ENCODE results near the gene LDAH. TPM values are rescaled to one million over a fixed set of nuclear protein-coding genes. Genes with fewer than 3 reads are reported as not detected.

Gene LDAH
- total RNA-seq, 1 donor from 2014 or later = 28.0 TPM

- H3K27ac Mint-ChIP-seq (ENCODE audit: unreplicated experiment) = no peak overlapping the region
- DNase-seq (ENCODE audit: extremely low spot score, unreplicated experiment) = no peak
- H3K27me3 Mint-ChIP-seq (ENCODE audit: unreplicated experiment) = no peaks in the 10 kb centered on the region
- H3K4me1 Mint-ChIP-seq (ENCODE audit: unreplicated experiment) = no peaks in the 10 kb centered on the region
- no peaks in the 10 kb centered on the region for H3K9me3 Mint-ChIP-seq (ENCODE audit: unreplicated experiment)
- no peak overlapping the region for H3K4me3 Mint-ChIP-seq (ENCODE audit: unreplicated experiment)
- H3K36me3 Mint-ChIP-seq (ENCODE audit: unreplicated experiment) = peaks cover 4% of the 10 kb centered on the region
- TF ChIP-seq CTCF (IDR thresholded peaks at IDR 0.05) = no peak
Measured at GRCh38 chr2:20815216-20815615, 7.7 kb downstream of the LDAH start.

GRCh38 chr2:20812779-20813178, 10.1 kb downstream of the LDAH start:
- H3K4me3 Mint-ChIP-seq (ENCODE audit: unreplicated experiment) = no peak overlapping the region
- no peak overlapping the region for H3K27ac Mint-ChIP-seq (ENCODE audit: unreplicated experiment)
- H3K36me3 Mint-ChIP-seq (ENCODE audit: unreplicated experiment) = peaks cover 4% of the 10 kb centered on the region
- TF ChIP-seq CTCF (IDR thresholded peaks at IDR 0.05) = no peak
- H3K9me3 Mint-ChIP-seq (ENCODE audit: unreplicated experiment) = no peaks in the 10 kb centered on the region
- DNase-seq (ENCODE audit: extremely low spot score, unreplicated experiment) = no peak
- no peaks in the 10 kb centered on the region for H3K27me3 Mint-ChIP-seq (ENCODE audit: unreplicated experiment)
- H3K4me1 Mint-ChIP-seq (ENCODE audit: unreplicated experiment) = peaks cover 3% of the 10 kb centered on the region

GRCh38 chr2:20806286-20806685, 16.6 kb downstream of the LDAH start:
- H3K4me3 Mint-ChIP-seq (ENCODE audit: unreplicated experiment) = no peak overlapping the region
- no peaks in the 10 kb centered on the region for H3K27me3 Mint-ChIP-seq (ENCODE audit: unreplicated experiment)
- peaks cover 12% of the 10 kb centered on the region for H3K4me1 Mint-ChIP-seq (ENCODE audit: unreplicated experiment)
- no peaks in the 10 kb centered on the region for H3K9me3 Mint-ChIP-seq (ENCODE audit: unreplicated experiment)
- DNase-seq (ENCODE audit: extremely low spot score, unreplicated experiment) = no peak
- no peak overlapping the region for H3K27ac Mint-ChIP-seq (ENCODE audit: unreplicated experiment)
- H3K36me3 Mint-ChIP-seq (ENCODE audit: unreplicated experiment) = no peaks in the 10 kb centered on the region
- no peak for TF ChIP-seq CTCF (IDR thresholded peaks at IDR 0.05)

- no peak overlapping the region for H3K27ac Mint-ChIP-seq (ENCODE audit: unreplicated experiment)
- H3K36me3 Mint-ChIP-seq (ENCODE audit: unreplicated experiment) = peaks cover 7% of the 10 kb centered on the region
- no peaks in the 10 kb centered on the region for H3K27me3 Mint-ChIP-seq (ENCODE audit: unreplicated experiment)
- no peak overlapping the region for H3K4me3 Mint-ChIP-seq (ENCODE audit: unreplicated experiment)
- peaks cover 12% of the 10 kb centered on the region for H3K4me1 Mint-ChIP-seq (ENCODE audit: unreplicated experiment)
- TF ChIP-seq CTCF (IDR thresholded peaks at IDR 0.05) = no peak
- H3K9me3 Mint-ChIP-seq (ENCODE audit: unreplicated experiment) = no peaks in the 10 kb centered on the region
- no peak for DNase-seq (ENCODE audit: extremely low spot score, unreplicated experiment)
Measured at GRCh38 chr2:20803974-20804373, 18.9 kb downstream of the LDAH start.

GRCh38 chr2:20803226-20803682, 19.6 kb downstream of the LDAH start:
- Mint-ChIP-seq H3K4me1 (ENCODE audit: unreplicated experiment) (peaks cover 9% of the 10 kb centered on the region), H3K9me3 (ENCODE audit: unreplicated experiment) (no peaks in the 10 kb centered on the region), H3K27ac (ENCODE audit: unreplicated experiment) (no peak overlapping the region), H3K4me3 (ENCODE audit: unreplicated experiment) (no peak overlapping the region), H3K36me3 (ENCODE audit: unreplicated experiment) (peaks cover 8% of the 10 kb centered on the region), H3K27me3 (ENCODE audit: unreplicated experiment) (no peaks in the 10 kb centered on the region)
- TF ChIP-seq CTCF (IDR thresholded peaks at IDR 0.05) = no peak
- no peak for DNase-seq (ENCODE audit: extremely low spot score, unreplicated experiment)

Data from osteocyte (in vitro differentiated cells).